Measurements from ENCODE around the gene IPPK. TPM values are rescaled to one million over a fixed set of nuclear protein-coding genes. Genes with fewer than 3 reads are reported as not detected.
A peak's percentile ranks its signal among the peaks of the same experiment; 100 is the strongest.

Gene IPPK
- total and polyA plus RNA-seq, 2 experiments from 2014 or later: 6.4 to 7.0 TPM

DNA sequence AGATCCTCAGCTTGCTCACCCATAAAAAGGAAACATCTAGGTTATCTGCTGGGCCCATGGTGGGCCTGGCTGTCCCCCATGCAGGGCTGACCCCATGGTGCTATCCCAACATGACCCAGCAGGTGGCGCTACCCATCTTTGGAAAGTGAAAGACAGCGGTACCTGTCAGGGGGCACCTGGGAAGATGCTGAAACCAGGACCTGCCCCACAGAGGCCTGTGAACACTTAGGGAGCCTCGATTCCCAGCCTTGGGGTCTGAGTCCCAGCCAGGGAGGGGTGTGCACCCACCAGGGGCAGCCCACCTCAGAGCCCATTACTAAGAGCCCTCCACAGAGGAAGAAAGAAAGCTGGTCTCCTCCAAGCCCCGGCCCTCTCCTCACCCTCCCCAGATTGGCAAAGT lies 46.6 kb upstream of the IPPK start:
- peak; percentile 48 to 75 for DNase-seq (ENCODE audit: low read depth in 1 of 2, low spot score in 1 of 2)
- no peak overlapping the region for H3K27ac ChIP-seq
- H3K27me3 ChIP-seq: no peaks in the 10 kb centered on the region
- H3K4me3 ChIP-seq: no peak overlapping the region
- no peaks in the 10 kb centered on the region for H3K9me3 ChIP-seq (ENCODE audit: low read depth)
- TF ChIP-seq, protein P1, sequence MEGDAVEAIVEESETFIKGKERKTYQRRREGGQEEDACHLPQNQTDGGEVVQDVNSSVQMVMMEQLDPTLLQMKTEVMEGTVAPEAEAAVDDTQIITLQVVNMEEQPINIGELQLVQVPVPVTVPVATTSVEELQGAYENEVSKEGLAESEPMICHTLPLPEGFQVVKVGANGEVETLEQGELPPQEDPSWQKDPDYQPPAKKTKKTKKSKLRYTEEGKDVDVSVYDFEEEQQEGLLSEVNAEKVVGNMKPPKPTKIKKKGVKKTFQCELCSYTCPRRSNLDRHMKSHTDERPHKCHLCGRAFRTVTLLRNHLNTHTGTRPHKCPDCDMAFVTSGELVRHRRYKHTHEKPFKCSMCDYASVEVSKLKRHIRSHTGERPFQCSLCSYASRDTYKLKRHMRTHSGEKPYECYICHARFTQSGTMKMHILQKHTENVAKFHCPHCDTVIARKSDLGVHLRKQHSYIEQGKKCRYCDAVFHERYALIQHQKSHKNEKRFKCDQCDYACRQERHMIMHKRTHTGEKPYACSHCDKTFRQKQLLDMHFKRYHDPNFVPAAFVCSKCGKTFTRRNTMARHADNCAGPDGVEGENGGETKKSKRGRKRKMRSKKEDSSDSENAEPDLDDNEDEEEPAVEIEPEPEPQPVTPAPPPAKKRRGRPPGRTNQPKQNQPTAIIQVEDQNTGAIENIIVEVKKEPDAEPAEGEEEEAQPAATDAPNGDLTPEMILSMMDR (IDR thresholded peaks at IDR 0.05; ENCODE audit: low read depth, low read length): peak; percentile 93
- no peaks in the 10 kb centered on the region for H3K4me1 ChIP-seq (ENCODE audit: low read depth)
- H3K36me3 ChIP-seq: peaks cover 43% of the 10 kb centered on the region

DNA sequence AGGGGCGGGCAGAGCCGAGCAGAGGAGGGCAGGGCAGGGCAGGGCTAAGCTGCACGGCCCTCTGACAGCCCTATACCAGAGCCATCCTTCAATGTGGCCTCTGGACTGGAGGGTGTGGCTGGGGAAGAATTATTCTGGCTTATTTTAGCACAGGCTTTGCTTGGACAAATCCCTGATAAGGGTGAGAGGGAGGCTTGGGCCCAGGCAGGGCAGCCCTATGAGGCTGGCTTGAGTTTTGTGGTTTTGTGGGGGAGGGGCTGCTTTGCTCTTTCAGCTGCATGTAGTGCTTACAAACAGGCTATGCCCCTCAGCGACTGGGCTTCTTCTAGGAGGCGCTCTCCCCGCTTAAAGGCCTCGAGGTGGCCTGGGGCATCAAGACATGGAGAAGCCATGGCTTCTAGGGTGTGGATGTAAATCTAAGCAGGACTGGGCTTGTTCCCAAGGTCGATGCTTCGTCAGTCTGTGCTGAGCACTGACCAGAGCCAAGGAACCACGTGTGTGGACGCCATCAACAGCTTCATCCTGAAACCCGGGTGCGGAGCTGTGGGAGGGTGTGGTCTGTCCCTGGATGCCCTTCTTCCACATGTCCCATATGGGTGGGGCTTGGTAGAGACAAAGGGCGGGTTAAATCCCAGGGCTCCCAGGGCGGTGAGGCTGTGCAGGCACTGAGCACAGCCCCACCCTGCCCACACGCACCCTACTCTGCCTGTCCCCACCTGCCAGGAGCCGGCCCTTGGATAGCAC lies 45.7 kb upstream of the IPPK start:
- Histone ChIP-seq H3K36me3 (peaks cover 39% of the 10 kb centered on the region), H3K9me3 (ENCODE audit: low read depth) (no peaks in the 10 kb centered on the region), H3K4me3 (no peak overlapping the region), H3K27me3 (no peaks in the 10 kb centered on the region), H3K4me1 (ENCODE audit: low read depth) (no peaks in the 10 kb centered on the region), H3K27ac (no peak overlapping the region)
- TF ChIP-seq, protein P1 (IDR thresholded peaks at IDR 0.05; ENCODE audit: low read depth, low read length): no peak
- DNase-seq (ENCODE audit: low read depth in 1 of 2, low spot score in 1 of 2): peak; percentile 41 to 73

GRCh38 chr9:92714787-92715487 lies 45.0 kb upstream of the IPPK start:
- H3K36me3 ChIP-seq: peaks cover 37% of the 10 kb centered on the region
- no peak overlapping the region for H3K4me3 ChIP-seq
- no peaks in the 10 kb centered on the region for H3K4me1 ChIP-seq (ENCODE audit: low read depth)
- no peaks in the 10 kb centered on the region for H3K9me3 ChIP-seq (ENCODE audit: low read depth)
- DNase-seq (ENCODE audit: low read depth in 1 of 2, low spot score in 1 of 2): no peak
- H3K27ac ChIP-seq: no peak overlapping the region
- H3K27me3 ChIP-seq: no peaks in the 10 kb centered on the region
- TF ChIP-seq, protein P1 (IDR thresholded peaks at IDR 0.05; ENCODE audit: low read depth, low read length): no peak

- Histone ChIP-seq H3K4me1 (ENCODE audit: low read depth) (no peaks in the 10 kb centered on the region), H3K4me3 (no peak overlapping the region), H3K36me3 (peaks cover 33% of the 10 kb centered on the region)
Observed at GRCh38 chr9:92714016-92714415, 44.1 kb upstream of the IPPK start.

DNA sequence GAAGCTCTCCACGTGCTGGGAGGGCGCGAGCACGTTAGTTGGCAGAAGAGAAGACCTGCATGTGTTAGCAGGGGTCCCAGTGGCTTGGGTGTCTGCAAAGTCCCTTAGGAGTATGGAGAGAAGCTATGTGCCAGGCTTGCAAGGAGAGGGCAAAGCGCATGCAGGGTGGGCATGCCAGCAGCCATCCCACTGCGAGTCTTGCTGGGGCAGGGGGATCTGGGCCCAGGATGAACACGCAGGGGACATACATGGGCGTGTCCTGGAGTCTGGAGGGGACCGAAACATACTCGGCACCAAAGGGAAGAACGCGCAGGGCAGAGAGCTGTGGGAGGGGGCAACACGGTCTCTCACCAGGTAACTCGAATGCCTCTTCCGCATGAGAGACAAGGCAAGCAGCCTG lies 43.6 kb upstream of the IPPK start:
- DNase-seq (ENCODE audit: low read depth in 1 of 2, low spot score in 1 of 2): no peak
- H3K36me3 ChIP-seq: peaks cover 28% of the 10 kb centered on the region
- no peak overlapping the region for H3K4me3 ChIP-seq
- H3K27ac ChIP-seq: no peak overlapping the region
- TF ChIP-seq, protein P1 (IDR thresholded peaks at IDR 0.05; ENCODE audit: low read depth, low read length): no peak
- no peaks in the 10 kb centered on the region for H3K27me3 ChIP-seq
- H3K4me1 ChIP-seq (ENCODE audit: low read depth): no peaks in the 10 kb centered on the region
- H3K9me3 ChIP-seq (ENCODE audit: low read depth): no peaks in the 10 kb centered on the region

More at GRCh38 chr9:92714016-92714415, 44.1 kb upstream of the IPPK start:
- no peaks in the 10 kb centered on the region for H3K9me3 ChIP-seq (ENCODE audit: low read depth)
- TF ChIP-seq, protein P1 (IDR thresholded peaks at IDR 0.05; ENCODE audit: low read depth, low read length): no peak
- H3K27me3 ChIP-seq: no peaks in the 10 kb centered on the region
- no peak for DNase-seq (ENCODE audit: low read depth in 1 of 2, low spot score in 1 of 2)
- H3K27ac ChIP-seq: no peak overlapping the region

All from cardiac muscle cell (in vitro differentiated cells and primary cell).